ENCODE data around the gene TSEN15. TPM values are rescaled to one million over a fixed set of nuclear protein-coding genes. Genes with fewer than 3 reads are reported as not detected.
"Not testable (repeated sequence)": the region's sequence is repeated elsewhere in the genome, so short reads cannot be mapped to it uniquely, and the experiment has no call there.

The TSEN15 gene
- polyA plus RNA-seq, 10 donors, result 35.1 to 47.4 (median 38.6) TPM

DNA sequence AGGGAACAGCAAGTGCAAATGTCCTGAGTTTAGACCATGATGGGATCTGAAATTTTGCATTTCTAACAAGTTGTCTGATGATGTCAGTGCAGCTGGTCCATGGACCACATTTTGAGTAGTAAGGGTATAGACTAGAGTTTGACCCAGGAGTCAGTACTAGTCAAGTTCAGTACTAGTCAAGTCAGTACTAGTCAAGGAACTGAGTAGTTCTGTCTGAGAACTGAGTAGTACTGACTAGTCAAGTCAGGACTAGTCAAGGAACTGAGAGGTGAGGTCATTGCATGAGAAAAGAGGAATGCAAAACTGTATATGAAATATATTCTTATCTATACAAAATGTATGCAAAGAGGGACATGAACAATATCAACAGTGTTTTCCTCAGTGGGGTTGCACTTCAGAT lies 34.1 kb downstream of the TSEN15 start:
- DNase-seq, result no peak

DNA sequence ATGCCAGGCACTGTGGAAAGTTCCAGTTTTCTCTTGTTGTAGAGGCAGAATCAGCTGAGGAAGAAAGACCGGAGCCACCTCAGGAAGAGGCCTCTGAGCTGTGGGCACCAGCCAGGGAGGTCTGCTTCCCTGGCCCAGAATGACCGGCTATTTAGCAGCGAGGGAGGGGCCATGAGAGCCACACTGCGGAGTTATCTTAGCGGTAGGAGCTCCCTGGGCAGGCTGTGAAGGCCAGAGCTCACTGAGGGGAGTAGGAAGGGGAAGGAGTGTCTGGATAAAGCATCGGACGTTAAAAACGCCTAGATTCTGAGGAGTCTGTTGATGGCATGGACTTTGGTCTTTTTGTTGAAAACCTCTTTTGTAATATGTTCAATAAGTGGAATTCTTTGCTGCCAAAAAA lies 36.5 kb downstream of the TSEN15 start:
- no peak for DNase-seq

DNA sequence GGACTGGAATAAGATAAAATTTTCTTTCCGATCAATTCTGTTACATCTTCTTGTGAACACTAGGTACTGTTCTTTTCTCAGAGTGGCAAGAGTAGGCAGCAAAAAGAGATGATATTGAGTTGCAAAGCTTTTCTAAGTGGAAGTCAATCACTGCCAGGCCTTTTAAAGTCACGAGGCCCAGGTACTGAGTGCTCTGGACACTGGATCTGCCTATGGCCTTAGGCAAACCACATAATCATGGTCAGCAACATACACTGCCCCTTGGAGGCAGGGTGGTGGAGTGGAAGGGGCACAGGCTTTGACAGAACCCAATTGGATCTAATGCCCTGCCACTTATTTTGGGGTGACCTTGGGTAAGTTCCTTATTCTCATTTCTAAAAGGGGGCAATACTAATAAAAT lies 41.5 kb downstream of the TSEN15 start:
- no peak for DNase-seq

DNA sequence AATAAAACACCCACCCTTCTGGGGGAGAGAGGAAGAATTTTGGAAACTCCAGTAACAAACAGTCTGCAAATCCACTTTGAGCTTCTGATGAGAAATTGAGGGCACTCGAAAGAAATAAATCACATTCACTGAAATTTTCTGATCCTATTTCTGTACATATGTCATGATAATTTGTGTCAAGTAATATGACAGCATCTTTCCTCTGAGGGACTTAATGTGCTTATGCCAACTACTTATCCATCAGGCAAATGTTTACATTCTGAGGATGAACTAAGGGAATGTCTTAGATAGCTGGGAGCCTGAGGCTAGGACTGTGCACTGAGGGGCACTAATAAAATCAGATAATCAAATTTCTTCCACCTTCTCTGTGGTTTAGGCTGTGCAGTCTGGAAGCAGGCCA lies 44.5 kb downstream of the TSEN15 start:
- no peak for DNase-seq

DNA sequence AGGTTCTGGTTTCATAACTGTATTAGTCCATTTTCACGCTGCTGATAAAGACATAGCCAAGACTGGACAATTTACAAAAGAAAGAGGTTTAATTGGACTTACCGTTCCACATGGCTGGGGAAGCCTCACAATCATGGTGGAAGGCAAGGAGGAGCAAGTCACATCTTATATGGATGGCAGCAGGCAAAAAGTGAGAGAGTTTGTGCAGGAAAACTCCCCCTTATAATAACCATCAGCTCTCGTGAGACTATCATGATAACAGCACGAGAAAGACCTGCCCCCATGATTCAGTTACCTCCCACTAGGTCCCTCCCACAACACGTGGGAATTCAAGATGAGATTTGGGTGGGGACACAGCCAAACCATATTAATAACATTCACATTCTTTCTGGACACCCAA lies 45.0 kb downstream of the TSEN15 start:
- not testable (repeated sequence) for DNase-seq

DNA sequence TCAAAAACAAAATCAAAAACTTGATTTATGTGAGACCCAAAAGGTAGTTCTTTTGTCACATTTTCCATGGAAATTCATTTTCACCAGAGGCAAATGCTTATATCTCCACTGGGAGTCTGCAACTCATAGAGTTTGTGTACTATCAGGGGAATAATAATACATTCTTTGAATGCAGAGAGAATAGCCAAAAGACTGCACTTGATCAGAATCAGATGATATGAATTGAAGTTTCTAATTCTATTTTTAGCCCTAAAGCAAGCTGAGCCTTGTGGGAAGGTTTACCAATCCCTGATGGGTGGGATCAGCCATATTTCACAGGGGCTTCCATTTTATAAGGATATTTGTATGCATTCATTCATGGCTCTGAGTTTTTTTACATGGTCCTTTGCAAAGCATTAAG lies 49.6 kb downstream of the TSEN15 start:
- peak in 1 of 3 donors; percentile 56 for DNase-seq

DNA sequence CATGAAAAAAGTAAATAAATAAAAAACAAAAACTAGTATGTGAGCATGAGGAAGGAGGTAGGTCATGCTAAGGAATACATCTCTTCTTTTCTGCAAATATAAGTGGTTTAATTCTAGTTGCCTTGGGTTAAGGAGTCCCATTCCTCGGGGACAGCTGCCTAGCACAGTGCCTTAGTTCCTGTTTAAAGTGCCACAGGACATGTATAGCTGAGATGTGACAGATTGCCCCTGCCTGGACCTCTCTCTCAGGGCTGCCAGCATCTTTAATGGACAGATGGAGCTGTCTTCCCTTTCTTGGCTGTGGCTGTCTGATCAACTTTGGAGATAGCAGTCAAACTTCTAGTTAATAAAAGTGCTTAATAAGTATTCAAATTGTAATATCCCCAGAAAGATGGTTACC lies 50.0 kb downstream of the TSEN15 start:
- no peak for DNase-seq

DNA sequence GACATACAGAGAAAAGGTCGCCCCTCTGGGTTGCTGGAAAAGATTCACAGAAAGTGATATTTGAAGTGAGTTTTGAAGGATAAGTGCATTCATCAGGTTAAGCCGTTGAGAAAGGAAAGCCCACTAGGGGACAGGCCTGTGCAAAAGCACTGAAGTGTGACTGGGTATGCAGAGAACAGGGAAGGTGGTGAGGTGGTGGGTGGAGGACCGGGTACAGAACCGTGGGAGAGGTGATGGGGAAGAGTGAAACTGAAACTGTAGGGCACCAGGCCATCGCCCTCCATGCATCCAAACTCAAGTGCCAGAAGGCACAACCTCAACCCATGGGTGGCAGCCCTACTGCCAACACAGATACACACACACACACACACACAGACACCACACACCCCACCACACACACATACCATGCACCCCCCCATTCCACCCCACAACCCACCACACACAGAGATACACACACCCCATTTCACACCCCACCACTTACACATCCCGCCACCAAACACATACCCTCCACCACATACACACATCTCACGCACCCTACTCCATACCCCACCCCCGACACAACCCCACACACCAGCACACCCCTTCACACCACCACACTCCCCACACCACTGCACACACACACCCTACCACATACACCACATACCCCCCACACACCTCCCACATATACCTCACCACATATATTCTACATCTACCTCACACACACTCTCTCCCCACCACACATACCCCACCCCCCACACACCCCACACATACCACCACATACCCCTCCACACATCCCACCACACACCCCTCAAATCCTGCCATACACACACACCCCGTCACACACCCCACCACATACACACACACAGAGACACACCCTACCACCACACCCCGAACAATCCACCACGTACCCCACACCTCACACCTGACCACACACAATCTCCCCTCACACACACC lies 59.0 kb downstream of the TSEN15 start:
- no peak for DNase-seq

DNA sequence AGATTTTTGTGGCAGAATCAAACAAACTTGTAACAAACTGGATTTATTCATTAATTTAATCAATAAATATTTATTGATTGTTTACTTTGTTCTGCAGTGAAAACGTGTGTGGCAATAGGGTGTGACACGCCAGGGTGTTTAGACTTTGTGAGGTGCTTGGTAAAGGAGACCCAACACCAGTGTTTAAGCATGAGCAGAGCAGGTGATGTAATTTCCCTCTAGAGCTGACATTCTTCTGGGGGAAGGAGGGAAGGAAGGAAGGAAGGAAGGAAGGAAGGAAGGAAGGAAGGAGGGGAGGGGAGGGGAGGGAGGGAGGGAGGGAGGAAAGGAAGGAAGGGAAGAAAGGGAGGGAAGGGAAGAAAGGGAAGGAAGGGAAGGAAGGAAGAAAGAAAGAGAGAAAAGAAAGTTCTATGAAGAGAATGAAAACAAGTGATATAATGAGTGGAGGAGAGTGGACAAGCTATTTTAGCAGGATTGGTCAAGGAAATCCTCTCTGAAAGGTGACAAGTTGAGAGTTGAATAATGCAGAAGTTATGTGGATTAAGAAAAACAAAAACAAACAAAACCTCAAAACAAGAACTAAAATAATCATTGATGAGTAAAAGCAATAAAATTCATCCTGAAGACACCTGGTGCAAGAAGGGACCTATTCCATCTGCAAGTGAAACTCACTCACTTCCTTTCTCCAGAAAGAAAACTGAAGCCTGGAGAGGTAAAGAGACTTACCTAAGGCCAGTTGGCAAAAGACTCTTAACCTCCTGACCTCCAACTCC lies 60.8 kb downstream of the TSEN15 start:
- DNase-seq, result no peak

DNA sequence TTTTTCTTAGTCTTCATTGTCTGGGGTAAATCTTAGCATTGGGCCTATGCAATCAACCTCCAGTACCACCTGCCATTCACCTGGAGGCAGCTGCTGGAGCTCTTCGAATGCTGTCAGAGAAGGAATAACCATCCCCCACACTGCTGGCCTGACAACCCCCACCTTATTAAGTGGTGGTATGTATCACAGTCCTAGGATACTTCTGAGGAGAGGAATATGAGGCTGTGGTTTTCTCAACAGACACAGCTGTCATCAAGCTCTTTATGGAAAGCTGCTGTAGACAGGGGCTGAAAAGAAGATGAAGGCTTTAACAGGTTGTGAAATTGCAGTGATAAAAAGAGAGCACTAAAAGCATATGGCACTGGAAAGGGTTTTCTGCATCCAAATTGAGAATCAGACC lies 61.7 kb downstream of the TSEN15 start:
- peak in 1 of 3 donors; percentile 51 for DNase-seq

DNA sequence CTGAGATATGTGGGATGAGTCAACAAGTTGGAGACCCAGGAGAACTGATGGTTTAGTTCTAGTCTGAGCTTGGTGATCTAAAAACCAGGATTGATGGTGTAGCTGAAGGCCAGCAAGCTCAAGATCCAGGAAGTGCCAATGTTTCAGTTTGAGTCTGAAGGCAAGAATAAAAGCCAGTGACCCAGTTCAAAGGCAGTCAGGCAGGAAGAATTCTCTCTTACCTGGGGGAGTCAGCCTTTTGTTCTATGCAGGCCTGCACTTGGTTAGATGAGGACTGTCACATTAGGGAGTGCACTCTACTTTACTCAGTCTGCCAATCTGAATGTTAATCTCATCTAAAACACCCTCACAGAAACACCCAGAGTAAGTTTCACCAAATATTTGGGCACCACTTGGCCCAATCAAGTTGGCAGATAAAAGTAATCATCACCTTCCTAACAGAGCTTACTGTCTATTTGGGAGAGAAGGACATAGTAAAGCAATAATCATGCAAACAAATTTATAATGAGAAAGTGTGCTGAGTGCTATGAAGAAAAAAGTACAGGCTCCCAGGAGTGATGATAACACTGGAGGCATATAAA lies 63.4 kb downstream of the TSEN15 start:
- DNase-seq, result no peak

DNA sequence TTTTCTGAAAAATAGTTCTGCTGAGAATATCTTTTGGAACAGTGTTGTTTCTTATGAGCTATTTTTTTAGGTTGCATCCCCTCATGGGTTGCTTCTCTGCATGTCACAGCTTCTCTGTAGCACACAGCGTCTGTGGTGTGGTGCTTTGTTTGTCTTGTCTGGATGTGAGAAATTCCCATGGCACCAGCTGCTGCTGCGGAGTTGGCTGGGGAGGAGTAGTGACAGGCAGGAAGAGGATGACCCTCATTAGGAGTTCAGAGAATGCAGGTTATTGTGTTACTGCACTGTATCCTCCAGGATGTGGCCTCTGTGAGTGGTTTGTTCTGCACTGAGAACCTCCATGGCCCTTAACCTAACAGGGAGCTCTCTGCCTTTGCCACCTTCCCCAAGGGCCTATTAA lies 64.8 kb downstream of the TSEN15 start:
- DNase-seq, result peak; percentile 8 to 34 (median 30)

DNA sequence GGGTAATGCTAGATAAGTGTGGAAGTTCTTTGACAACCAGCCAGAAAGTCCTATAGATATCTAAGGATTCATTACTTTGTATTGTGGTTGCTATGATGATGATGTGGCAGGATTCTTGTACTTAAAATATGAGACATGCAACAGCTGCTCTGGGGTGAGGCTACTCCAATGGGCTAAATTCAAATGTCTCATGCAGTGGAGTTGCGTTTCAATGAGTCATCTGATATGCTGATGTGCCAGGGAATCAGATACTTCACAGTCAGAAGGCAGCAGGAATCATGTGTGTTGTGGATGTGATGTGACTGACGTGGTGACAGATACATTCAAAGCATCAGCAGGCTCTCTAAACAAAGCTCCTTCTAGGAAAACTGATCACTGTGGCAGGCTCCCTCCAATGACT lies 66.5 kb downstream of the TSEN15 start:
- peak; percentile 47 to 96 (median 61) for DNase-seq

Other genes starting within 250 kb of the TSEN15 start
- gene RGL1, start 246.6 kb upstream of the TSEN15 start, polyA plus RNA-seq (ENCODE audit: insufficient read length in 10 of 10), result 10 to 100 TPM; 25.4 to 34.7 (median 29.9) TPM
- gene COLGALT2, start 14.0 kb upstream of the TSEN15 start, polyA plus RNA-seq (ENCODE audit: insufficient read length in 10 of 10), result 10 to 100 TPM in 1 of 10 donors, 1 to 10 TPM in 9; 7.2 to 10.9 (median 9.1) TPM

Data from muscle of back (tissue), 11 donors.